Measurements from ENCODE around the gene EPC1. TPM values are rescaled to one million over a fixed set of nuclear protein-coding genes. Genes with fewer than 3 reads are reported as not detected.

EPC1 gene
- polyA plus RNA-seq, 1 donor (not counting 4 experiments of a cell fraction or from before 2014, with no cell fraction given) = 34.8 TPM

- dilution Hi-C loops (cut with MboI; ENCODE audit: extremely low pct_ligation_motif_present, low sequenced_read_pairs) = no loop called here
- no peak overlapping the region for H3K27ac ChIP-seq (ENCODE audit: control insufficient read depth, insufficient read depth, low read length)
Measured at GRCh38 chr10:32381165-32381564, 34.2 kb upstream of the EPC1 start.

GRCh38 chr10:32379950-32380551 is 33.1 kb upstream of the EPC1 start:
- Histone ChIP-seq H3K79me2 (ENCODE audit: control insufficient read depth, insufficient read depth, low read length) (peaks cover 8% of the 10 kb centered on the region), H3K4me3 (ENCODE audit: control insufficient read depth in 2 of 3, extremely low read depth in 1 of 3, insufficient read depth in 2 of 3, low read depth in 1 of 3, low read length in 3 of 3) (no peak overlapping the region), H3K9me1 (ENCODE audit: control insufficient read depth, extremely low read depth, insufficient read depth, low read length) (no peaks in the 10 kb centered on the region), H3K27ac (ENCODE audit: control insufficient read depth, insufficient read depth, low read length) (no peak overlapping the region), H3K36me3 (ENCODE audit: control insufficient read depth in 2 of 2, extremely low read depth in 1 of 2, insufficient read depth in 2 of 2, low read length in 2 of 2) (no peaks in the 10 kb centered on the region), H3K4me2 (ENCODE audit: control insufficient read depth, extremely low read depth, insufficient read depth, low read depth, low read length) (peak overlapping the region; percentile 96), H3K4me1 (ENCODE audit: control insufficient read depth, extremely low read depth, insufficient read depth, low read length) (peaks cover 2% of the 10 kb centered on the region), H3K9me3 (ENCODE audit: control insufficient read depth, low read depth, low read length) (no peaks in the 10 kb centered on the region), H4K20me1 (ENCODE audit: control insufficient read depth, extremely low read depth, insufficient read depth, low read length) (no peaks in the 10 kb centered on the region), H3K9ac (ENCODE audit: control insufficient read depth, extremely low read depth, insufficient read depth, low read length) (no peak overlapping the region), H2AFZ (ENCODE audit: control insufficient read depth, low read length) (peak overlapping the region; percentile 97), H3K27me3 (ENCODE audit: control insufficient read depth, extremely low read depth, insufficient read depth, low read length) (no peaks in the 10 kb centered on the region)
- TF ChIP-seq EZH2 (IDR thresholded peaks at IDR 0.05; ENCODE audit: low read length) = no peak
- TF ChIP-seq CTCF (optimal IDR thresholded peaks at IDR 0.05 in 1 of 3, IDR thresholded peaks at IDR 0.05 in 1 of 3, conservative IDR thresholded peaks at IDR 0.05 in 1 of 3; ENCODE audit: extremely low read depth in 1 of 3, insufficient read depth in 2 of 3, low read length in 3 of 3) = no peak
- dilution Hi-C loops (cut with MboI; ENCODE audit: extremely low pct_ligation_motif_present, low sequenced_read_pairs) = no loop called here
- DNase-seq (ENCODE audit: low read depth, low spot score) = no peak
- no peak for FAIRE-seq

More at GRCh38 chr10:32381165-32381564, 34.2 kb upstream of the EPC1 start:
- Histone ChIP-seq H3K36me3 (ENCODE audit: control insufficient read depth in 2 of 2, extremely low read depth in 1 of 2, insufficient read depth in 2 of 2, low read length in 2 of 2) (no peaks in the 10 kb centered on the region), H3K4me2 (ENCODE audit: control insufficient read depth, extremely low read depth, insufficient read depth, low read depth, low read length) (no peak overlapping the region), H4K20me1 (ENCODE audit: control insufficient read depth, extremely low read depth, insufficient read depth, low read length) (no peaks in the 10 kb centered on the region), H3K4me1 (ENCODE audit: control insufficient read depth, extremely low read depth, insufficient read depth, low read length) (peaks cover 2% of the 10 kb centered on the region), H3K4me3 (ENCODE audit: control insufficient read depth in 2 of 3, extremely low read depth in 1 of 3, insufficient read depth in 2 of 3, low read depth in 1 of 3, low read length in 3 of 3) (no peak overlapping the region), H3K27me3 (ENCODE audit: control insufficient read depth, extremely low read depth, insufficient read depth, low read length) (no peaks in the 10 kb centered on the region), H3K79me2 (ENCODE audit: control insufficient read depth, insufficient read depth, low read length) (peaks cover 8% of the 10 kb centered on the region), H2AFZ (ENCODE audit: control insufficient read depth, low read length) (no peak overlapping the region), H3K9me3 (ENCODE audit: control insufficient read depth, low read depth, low read length) (no peaks in the 10 kb centered on the region), H3K9me1 (ENCODE audit: control insufficient read depth, extremely low read depth, insufficient read depth, low read length) (no peaks in the 10 kb centered on the region), H3K9ac (ENCODE audit: control insufficient read depth, extremely low read depth, insufficient read depth, low read length) (no peak overlapping the region)
- no peak for FAIRE-seq
- DNase-seq (ENCODE audit: low read depth, low spot score) = no peak
- TF ChIP-seq CTCF (optimal IDR thresholded peaks at IDR 0.05 in 1 of 3, IDR thresholded peaks at IDR 0.05 in 1 of 3, conservative IDR thresholded peaks at IDR 0.05 in 1 of 3; ENCODE audit: extremely low read depth in 1 of 3, insufficient read depth in 2 of 3, low read length in 3 of 3) (no peak), EZH2 (IDR thresholded peaks at IDR 0.05; ENCODE audit: low read length) (no peak)
